ENCODE results near the gene GRID1.

DNA sequence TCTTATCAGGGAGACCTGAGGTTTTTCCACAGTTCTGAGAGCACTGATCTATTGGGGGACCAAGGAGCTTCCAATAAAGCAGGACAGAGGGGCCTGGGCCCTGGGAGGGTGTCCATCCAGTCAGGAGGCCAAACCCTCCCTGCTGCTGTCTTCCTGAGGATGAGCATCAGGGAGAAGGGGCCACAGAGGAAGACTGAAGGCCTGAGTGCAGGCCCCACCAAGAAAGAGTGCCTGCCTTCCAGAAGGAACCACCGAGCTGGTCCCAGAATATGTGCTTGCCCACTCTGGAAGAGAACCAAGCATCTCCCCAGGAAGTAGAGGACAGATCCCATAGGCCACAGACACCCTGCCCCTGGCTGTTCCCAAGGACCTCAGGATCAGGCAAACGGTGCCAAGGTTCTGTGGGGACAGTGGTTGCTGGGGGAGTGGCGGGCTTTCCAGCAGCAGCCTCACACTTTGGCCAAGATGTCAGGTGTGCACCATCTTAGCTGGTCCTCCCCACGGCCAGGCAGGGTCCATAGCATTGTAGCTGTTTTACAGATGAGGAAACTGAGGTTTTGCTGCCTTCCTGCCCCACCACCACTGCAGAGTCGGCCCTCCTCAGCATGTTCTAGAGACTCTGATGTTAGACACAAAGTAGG, 199.4 kb downstream of the GRID1 start:
- TF ChIP-seq, protein P1, sequence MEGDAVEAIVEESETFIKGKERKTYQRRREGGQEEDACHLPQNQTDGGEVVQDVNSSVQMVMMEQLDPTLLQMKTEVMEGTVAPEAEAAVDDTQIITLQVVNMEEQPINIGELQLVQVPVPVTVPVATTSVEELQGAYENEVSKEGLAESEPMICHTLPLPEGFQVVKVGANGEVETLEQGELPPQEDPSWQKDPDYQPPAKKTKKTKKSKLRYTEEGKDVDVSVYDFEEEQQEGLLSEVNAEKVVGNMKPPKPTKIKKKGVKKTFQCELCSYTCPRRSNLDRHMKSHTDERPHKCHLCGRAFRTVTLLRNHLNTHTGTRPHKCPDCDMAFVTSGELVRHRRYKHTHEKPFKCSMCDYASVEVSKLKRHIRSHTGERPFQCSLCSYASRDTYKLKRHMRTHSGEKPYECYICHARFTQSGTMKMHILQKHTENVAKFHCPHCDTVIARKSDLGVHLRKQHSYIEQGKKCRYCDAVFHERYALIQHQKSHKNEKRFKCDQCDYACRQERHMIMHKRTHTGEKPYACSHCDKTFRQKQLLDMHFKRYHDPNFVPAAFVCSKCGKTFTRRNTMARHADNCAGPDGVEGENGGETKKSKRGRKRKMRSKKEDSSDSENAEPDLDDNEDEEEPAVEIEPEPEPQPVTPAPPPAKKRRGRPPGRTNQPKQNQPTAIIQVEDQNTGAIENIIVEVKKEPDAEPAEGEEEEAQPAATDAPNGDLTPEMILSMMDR (IDR thresholded peaks at IDR 0.05): no peak
- TF ChIP-seq POLR2AphosphoS5 (IDR thresholded peaks at IDR 0.05): no peak
- TF ChIP-seq POLR2A (IDR thresholded peaks at IDR 0.05): no peak

Measured in breast epithelium (tissue), 3 donors.